CD4-positive, alpha-beta memory T cell (primary cell): Measurements from ENCODE around the gene YJU2. TPM values are rescaled to one million over a fixed set of nuclear protein-coding genes. Genes with fewer than 3 reads are reported as not detected.
A peak's percentile ranks its signal among the peaks of the same experiment; 100 is the strongest.
"Not testable (repeated sequence)": the region's sequence is repeated elsewhere in the genome, so short reads cannot be mapped to it uniquely, and the experiment has no call there.

Experiments used
- CTCF ChIA-PET: fragments of 350-600 bp; sonication (Branson Sonifier 250); formaldehyde crosslinking; loops from one replicate; lab custom pipeline; 2021; ENCODE audit warnings: inconsistent platforms; ENCODE audit not compliant: partially characterized antibody; lab: Charles Lee
- POLR2A ChIA-PET: fragments of 350-600 bp; sonication (Branson Sonifier 250); formaldehyde crosslinking; loops from one replicate; lab custom pipeline; 2021; ENCODE audit not compliant: partially characterized antibody; lab: Charles Lee
- DNase-seq, 5 donors: peaks; one replicate each; pipeline versions ENCODE4 v3.0.0 to v3.0.0-alpha.2; 2020 to 2022; ENCODE audit warnings: mixed read lengths in 1 of 5
- H3K27ac ChIP-seq: one replicate; pipeline ENCODE4 v1.7.0; 2013; ENCODE audit warnings: low read depth, low read length
- H3K27me3 ChIP-seq: 2 replicates; pipeline ENCODE4 v1.7.0; 2013; ENCODE audit warnings: mild to moderate bottlenecking, low read length, moderate library complexity; ENCODE audit not compliant: insufficient read depth
- H3K36me3 ChIP-seq: 2 replicates; pipeline ENCODE4 v1.7.0; 2013; ENCODE audit warnings: mild to moderate bottlenecking, low read length, moderate library complexity; ENCODE audit not compliant: insufficient read depth
- H3K4me1 ChIP-seq: 2 replicates; pipeline ENCODE4 v1.7.0; 2013; ENCODE audit warnings: mild to moderate bottlenecking, low read length, moderate library complexity; ENCODE audit not compliant: insufficient read depth
- H3K4me3 ChIP-seq, 2 donors: one replicate each; pipeline ENCODE4 v1.7.0; 2013; ENCODE audit warnings: low read length in 2 of 2, mild to moderate bottlenecking in 1 of 2
- H3K9me3 ChIP-seq, 2 donors: one replicate each; pipeline ENCODE4 v1.7.0; 2013; ENCODE audit warnings: low read length in 2 of 2, control low read depth in 1 of 2; ENCODE audit not compliant: control insufficient read depth in 1 of 2
- H3K27ac Mint-ChIP-seq, 7 donors: one replicate each; pipeline ENCODE4 v1.8.0; 2020 to 2021; ENCODE audit warnings: mixed read lengths in 7 of 7, mild to moderate bottlenecking in 6 of 7, inconsistent platforms in 3 of 7, moderate library complexity in 3 of 7
- H3K27me3 Mint-ChIP-seq, 2 donors: one replicate each; pipeline ENCODE4 v1.8.0; 2020 to 2021; ENCODE audit warnings: mixed read lengths in 2 of 2
- H3K36me3 Mint-ChIP-seq, 2 donors: one replicate each; pipeline ENCODE4 v1.8.0; 2020 to 2021; ENCODE audit warnings: mixed read lengths in 2 of 2, inconsistent platforms in 1 of 2, mild to moderate bottlenecking in 1 of 2
- H3K4me1 Mint-ChIP-seq, 4 donors: one replicate each; pipeline ENCODE4 v1.8.0; 2020 to 2021; ENCODE audit warnings: mixed read lengths in 4 of 4, mild to moderate bottlenecking in 1 of 4
- H3K4me3 Mint-ChIP-seq, 8 donors: one replicate each; pipeline ENCODE4 v1.8.0; 2020 to 2021; ENCODE audit warnings: mixed read lengths in 8 of 8, mild to moderate bottlenecking in 7 of 8, moderate library complexity in 6 of 8, inconsistent platforms in 3 of 8
- H3K9me3 Mint-ChIP-seq, 8 donors: one replicate each; pipeline ENCODE4 v1.8.0; 2020 to 2021; ENCODE audit warnings: mixed read lengths in 8 of 8, mild to moderate bottlenecking in 5 of 8, inconsistent platforms in 3 of 8, moderate library complexity in 1 of 8
- intact Hi-C: fragments of 100-400 bp; cut with micrococcal nuclease; formaldehyde crosslinking; loops from one replicate; pipeline ENCODE4 v1.15.1; 2023
- polyA plus RNA-seq, 2 donors: library from polyadenylated mRNA; unstranded; fragments of 300-500 nt; fragmentation: Illumina TruSeq; gene quantifications; one replicate each; pipeline ENCODE4 v1.2.3, GENCODE V29; 2021
- total RNA-seq, 2 experiments: library from RNA; stranded (reverse); gene quantifications; one replicate each; pipeline ENCODE4 v1.2.3, GENCODE V29; 2021

Gene YJU2
- total and polyA plus RNA-seq, 4 experiments from 2014 or later, result 13.0 to 36.1 (median 28.7) TPM

- no peaks in the 10 kb centered on the region for H3K9me3 Mint-ChIP-seq
- no peak overlapping the region for H3K4me3 Mint-ChIP-seq
- H3K4me3 ChIP-seq, result no peak overlapping the region
- H3K9me3 ChIP-seq, result no peaks in the 10 kb centered on the region
- no peaks in the 10 kb centered on the region for H3K27me3 ChIP-seq
- H3K27ac ChIP-seq, result no peak overlapping the region
- H3K4me1 Mint-ChIP-seq, result peaks cover 12 to 19% (median 15%) of the 10 kb centered on the region in 4 donors
- peak; percentile 41 to 57 (median 46) for DNase-seq
- CTCF ChIA-PET, result interaction anchor here (0.7 to 5.8 kb wide), 25 partner anchors 9 to 258 kb away, joined by 3 to 61 read pairs (median 4); partner anchors contain the start of genes CHAF1A, STAP2 and YJU2
- intact Hi-C loops, result loop anchor here (1.0 kb wide), 3 partner anchors 61 to 133 kb away; partner anchors contain the start of gene SH3GL1
- peaks cover 30% of the 10 kb centered on the region for H3K36me3 ChIP-seq
- POLR2A ChIA-PET, result interaction anchor here (0.6 to 1.6 kb wide), 8 partner anchors 21 to 217 kb away, joined by 3 to 11 read pairs (median 3); partner anchors contain the start of genes MPND, SH3GL1 and YJU2
- peaks cover 7% of the 10 kb centered on the region for H3K4me1 ChIP-seq
- H3K27me3 Mint-ChIP-seq, result no peaks in the 10 kb centered on the region
- peaks cover 30 to 51% of the 10 kb centered on the region in 2 donors for H3K36me3 Mint-ChIP-seq
- peak overlapping the region in 6 of 7 donors; percentile 22 to 93 (median 76) for H3K27ac Mint-ChIP-seq
Observed at GRCh38 chr19:4267101-4267900, 20.4 kb downstream of the YJU2 start.

DNA sequence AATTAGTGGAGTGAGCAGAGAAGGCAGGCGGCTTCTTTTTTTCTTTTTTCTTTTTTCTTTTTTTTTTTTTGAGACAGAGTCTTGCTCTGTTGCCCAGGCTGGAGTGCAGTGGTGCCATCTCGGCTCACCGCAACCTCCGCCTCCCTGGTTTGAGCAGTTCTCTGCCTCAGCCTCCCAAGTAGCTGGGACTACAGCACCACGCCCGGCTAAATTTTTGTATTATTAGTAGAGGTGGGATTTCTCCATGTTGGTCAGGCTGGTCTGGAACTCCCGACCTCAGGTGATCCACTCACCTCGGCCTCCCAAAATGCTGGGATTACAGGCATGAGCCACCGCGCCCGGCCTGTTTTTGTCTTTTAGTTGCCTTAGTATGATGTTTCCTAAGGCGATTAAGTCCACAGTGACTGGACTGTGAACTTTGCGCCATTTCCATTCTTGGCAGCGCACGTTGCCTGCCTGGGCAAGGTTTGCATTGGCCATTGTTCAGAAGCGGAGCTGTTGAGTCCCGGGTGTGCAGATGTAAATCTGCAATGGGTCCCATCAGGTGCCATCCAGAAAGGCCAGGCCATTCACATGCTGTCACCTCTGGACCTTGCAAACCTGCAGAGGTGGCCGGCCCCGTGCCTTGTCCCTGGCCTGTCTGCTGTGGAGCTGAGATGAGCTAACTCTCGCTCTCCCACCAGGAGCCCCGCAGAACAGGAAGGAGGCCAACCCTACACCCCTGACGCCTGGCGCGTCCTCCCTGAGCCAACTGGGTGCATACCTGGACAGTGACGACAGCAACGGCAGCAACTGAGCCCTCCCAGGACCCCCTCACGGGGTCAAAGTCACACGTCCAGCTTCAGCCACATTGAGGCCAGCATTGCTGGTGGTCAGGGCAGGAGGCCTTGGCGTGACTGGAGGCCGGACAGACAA is 21.3 kb downstream of the YJU2 start:
- Mint-ChIP-seq H3K36me3 (peaks cover 30 to 47% of the 10 kb centered on the region in 2 donors), H3K27ac (peak overlapping the region in 5 of 7 donors; percentile 22 to 93 (median 70)), H3K27me3 (no peaks in the 10 kb centered on the region), H3K4me1 (peaks cover 12 to 19% (median 15%) of the 10 kb centered on the region in 4 donors), H3K9me3 (no peaks in the 10 kb centered on the region), H3K4me3 (no peak overlapping the region)
- peaks cover 28% of the 10 kb centered on the region for H3K36me3 ChIP-seq
- H3K4me3 ChIP-seq, result no peak overlapping the region
- peaks cover 7% of the 10 kb centered on the region for H3K4me1 ChIP-seq
- intact Hi-C loops, result loop anchor here (1.0 kb wide), 3 partner anchors 60 to 132 kb away; partner anchors contain the start of gene SH3GL1
- no peaks in the 10 kb centered on the region for H3K27me3 ChIP-seq
- ChIA-PET CTCF (interaction anchor here (0.7 to 5.8 kb wide), 15 partner anchors 11 to 257 kb away, joined by 3 to 61 read pairs (median 6); partner anchors contain the start of genes FSD1, STAP2 and YJU2), POLR2A (interaction anchor here (1.6 kb wide), 1 partner anchor 75 kb away, joined by 3 read pairs; the partner anchor contains the start of gene MPND)
- no peaks in the 10 kb centered on the region for H3K9me3 ChIP-seq
- H3K27ac ChIP-seq, result no peak overlapping the region
- no peak for DNase-seq

DNA sequence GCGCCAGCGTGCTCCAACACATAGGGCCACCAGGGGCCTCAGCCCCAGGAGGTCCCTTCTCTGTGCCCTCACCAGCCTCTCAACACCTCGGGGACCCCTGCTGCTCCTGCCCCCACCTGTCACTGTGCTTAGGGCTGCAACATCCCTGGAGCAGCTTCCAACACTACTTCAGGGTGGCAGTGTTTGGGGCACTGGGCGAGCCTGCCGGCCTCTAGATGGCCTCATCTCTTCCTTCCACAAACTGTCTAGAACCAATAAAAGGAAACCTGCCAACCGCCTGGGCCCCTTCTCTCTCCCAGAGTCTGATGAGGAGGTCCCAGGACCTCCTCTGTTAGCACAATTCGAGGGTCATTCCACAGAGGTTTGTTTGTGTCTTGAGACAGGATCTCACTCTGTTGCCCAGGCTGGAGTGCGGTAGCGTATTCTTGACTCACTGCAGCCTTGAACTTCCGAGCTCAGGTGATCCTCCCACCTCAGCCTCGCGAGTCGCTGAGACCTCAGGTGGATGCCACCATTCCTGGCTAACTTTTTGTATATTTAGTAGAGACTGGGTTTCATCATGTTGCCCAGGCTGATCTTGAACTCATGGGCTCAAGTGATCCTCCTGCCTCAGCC is 22.0 kb downstream of the YJU2 start:
- Histone ChIP-seq H3K36me3 (peaks cover 26% of the 10 kb centered on the region), H3K27me3 (no peaks in the 10 kb centered on the region), H3K4me1 (peaks cover 7% of the 10 kb centered on the region), H3K4me3 (no peak overlapping the region), H3K9me3 (no peaks in the 10 kb centered on the region), H3K27ac (no peak overlapping the region)
- CTCF ChIA-PET, result interaction anchor here (1.0 to 5.8 kb wide), 7 partner anchors 35 to 256 kb away, joined by 3 to 61 read pairs (median 8); partner anchors contain the start of gene FSD1
- intact Hi-C loops, result no loop called here
- no peak for DNase-seq
- peak overlapping the region in 1 of 7 donors; percentile 35 for H3K27ac Mint-ChIP-seq
- no peak overlapping the region for H3K4me3 Mint-ChIP-seq
- H3K9me3 Mint-ChIP-seq, result no peaks in the 10 kb centered on the region
- POLR2A ChIA-PET, result no interaction called here
- H3K36me3 Mint-ChIP-seq, result peaks cover 30 to 44% of the 10 kb centered on the region in 2 donors
- no peaks in the 10 kb centered on the region for H3K27me3 Mint-ChIP-seq
- H3K4me1 Mint-ChIP-seq, result peaks cover 10 to 19% (median 14%) of the 10 kb centered on the region in 4 donors

- H3K36me3 ChIP-seq, result peaks cover 11% of the 10 kb centered on the region
- peaks cover 2% of the 10 kb centered on the region in 2 donors for H3K27me3 Mint-ChIP-seq
- no peaks in the 10 kb centered on the region for H3K27me3 ChIP-seq
- H3K4me1 Mint-ChIP-seq, result no peaks in the 10 kb centered on the region
- no peak overlapping the region for H3K4me3 Mint-ChIP-seq
- no peaks in the 10 kb centered on the region for H3K9me3 ChIP-seq
- no peak for DNase-seq
- H3K36me3 Mint-ChIP-seq, result peaks cover 7 to 17% of the 10 kb centered on the region in 2 donors
- ChIA-PET POLR2A (no interaction called here), CTCF (no interaction called here)
- no peak overlapping the region for H3K4me3 ChIP-seq
- no peak overlapping the region for H3K27ac Mint-ChIP-seq
- intact Hi-C loops, result no loop called here
- no peaks in the 10 kb centered on the region for H3K9me3 Mint-ChIP-seq
- H3K4me1 ChIP-seq, result no peaks in the 10 kb centered on the region
- no peak overlapping the region for H3K27ac ChIP-seq
Observed at GRCh38 chr19:4272894-4273293, 26.0 kb downstream of the YJU2 start.

- H3K9me3 Mint-ChIP-seq, CTCF ChIA-PET, intact Hi-C loops, H3K9me3 ChIP-seq, H3K27me3 ChIP-seq, H3K4me3 Mint-ChIP-seq, H3K36me3 ChIP-seq, H3K4me1 ChIP-seq, H3K27me3 Mint-ChIP-seq, H3K4me3 ChIP-seq, H3K27ac Mint-ChIP-seq, H3K4me1 Mint-ChIP-seq, H3K27ac ChIP-seq, H3K36me3 Mint-ChIP-seq, DNase-seq, POLR2A ChIA-PET: not testable (repeated sequence)
Observed at GRCh38 chr19:4274321-4274686, 27.4 kb downstream of the YJU2 start.

DNA sequence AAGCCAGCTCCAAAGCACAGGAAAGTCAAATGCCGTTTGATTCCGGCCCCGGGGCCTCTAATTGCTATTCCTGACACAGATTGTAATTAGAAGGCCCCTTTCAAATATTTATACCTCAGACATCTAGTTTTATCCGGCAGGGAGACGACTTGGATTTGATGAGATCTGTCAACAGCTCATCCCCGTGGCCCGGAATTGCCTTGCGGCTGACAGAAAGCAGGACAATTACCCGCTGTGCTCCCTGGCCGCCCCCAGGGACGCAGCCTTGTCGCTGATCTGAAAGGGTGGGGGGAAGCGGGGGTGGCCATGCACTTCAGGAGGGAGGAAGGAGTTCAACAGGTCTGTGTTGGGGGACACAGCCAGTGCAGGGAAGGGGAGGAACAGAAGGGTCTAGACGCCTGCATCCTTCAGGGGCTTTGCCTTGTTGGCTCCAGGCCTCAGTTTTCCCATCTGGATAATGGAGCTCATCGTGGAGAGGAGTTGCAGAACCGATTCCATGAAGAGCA is 30.4 kb downstream of the YJU2 start:
- intact Hi-C loops, result no loop called here
- no peaks in the 10 kb centered on the region for H3K36me3 ChIP-seq

More for the DNA sequence above, 30.4 kb downstream of the YJU2 start:
- H3K4me3 ChIP-seq, result no peak overlapping the region
- H3K4me1 ChIP-seq, result no peaks in the 10 kb centered on the region
- Mint-ChIP-seq H3K27me3 (peaks cover 10 to 21% of the 10 kb centered on the region in 2 donors), H3K4me3 (no peak overlapping the region), H3K4me1 (no peaks in the 10 kb centered on the region), H3K36me3 (no peaks in the 10 kb centered on the region), H3K27ac (no peak overlapping the region), H3K9me3 (no peaks in the 10 kb centered on the region)
- H3K27ac ChIP-seq, result no peak overlapping the region
- no peak for DNase-seq
- POLR2A ChIA-PET, result interaction anchor here (1.2 kb wide), 1 partner anchor 65 kb away, joined by 4 read pairs; the partner anchor contains the start of gene MPND
- CTCF ChIA-PET, result interaction anchor here (0.7 to 1.0 kb wide), 2 partner anchors 10 to 725 kb away, joined by 3 to 5 read pairs; no protein-coding TSS in a partner anchor
- no peaks in the 10 kb centered on the region for H3K9me3 ChIP-seq
- peaks cover 3% of the 10 kb centered on the region for H3K27me3 ChIP-seq
